Jurkat, Clone E6-1 (cell line): ENCODE data around the gene PYGO2.
A peak's percentile ranks its signal among the peaks of the same experiment; 100 is the strongest.
"Not testable (repeated sequence)": the region's sequence is repeated elsewhere in the genome, so short reads cannot be mapped to it uniquely, and the experiment has no call there.

Source experiments
- DNase-seq: peaks from one replicate; pipeline ENCODE4 v3.0.0-alpha.2; 2011; ENCODE audit warnings: low read depth, low spot score
- H3K4me3 ChIP-seq: 2 replicates; pipeline ENCODE4 v1.5.1; 2011; ENCODE audit warnings: mild to moderate bottlenecking, low read length, control low read depth, moderate library complexity

Gene PYGO2

GRCh38 chr1:154983776-154984466, 22.3 kb upstream of the PYGO2 start:
- H3K4me3 ChIP-seq = peak overlapping the region; percentile 68
- no peak for DNase-seq

DNA sequence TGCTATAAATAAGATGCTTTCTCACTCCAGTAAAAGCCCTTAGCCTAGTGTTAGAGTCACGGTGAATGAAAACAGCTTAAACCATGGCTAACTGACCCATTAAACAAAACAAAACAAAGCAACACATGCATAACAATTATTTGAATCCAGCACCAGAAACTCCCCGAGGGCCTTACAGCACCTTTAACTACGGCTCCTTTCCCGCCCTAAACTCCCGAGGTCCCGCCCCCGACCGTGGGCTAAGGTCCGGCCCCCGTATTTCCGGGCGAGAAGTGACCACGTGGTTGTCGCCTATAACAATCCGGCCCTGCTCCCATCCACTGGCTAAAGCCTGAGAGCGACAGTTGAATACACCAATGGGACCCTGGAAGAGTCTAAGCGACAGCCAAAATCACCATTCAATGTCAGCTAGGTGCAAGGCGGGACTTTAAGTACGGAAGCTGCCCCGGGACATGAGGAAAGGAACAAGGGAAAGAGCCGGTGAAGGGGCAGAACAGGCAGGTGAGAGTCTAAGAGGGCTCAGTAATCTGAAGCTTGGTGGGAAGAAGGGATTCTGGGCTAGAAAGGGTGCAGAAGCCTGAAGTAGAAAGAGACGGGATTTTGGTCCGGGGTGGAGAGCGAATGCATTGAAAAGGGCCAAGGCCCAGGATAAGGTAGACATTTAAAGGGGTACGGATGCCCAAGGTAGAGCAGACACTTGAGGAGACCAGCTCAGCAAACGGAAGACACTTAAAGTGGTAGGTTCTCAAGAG, 21.5 kb upstream of the PYGO2 start, which contains the start of gene FLAD1:
TSS of gene FLAD1 (plus strand) at position 448 of the 752 bp plus-strand sequence. CDS start 351 bp downstream, outside the sequence.
- peak within 1 kb of the TSS; percentile 68 for H3K4me3 ChIP-seq
- peak; percentile 100 for DNase-seq

- no peak for DNase-seq
- peak overlapping the region; percentile 68 for H3K4me3 ChIP-seq
Observed at GRCh38 chr1:154982341-154982740, 20.8 kb upstream of the PYGO2 start.

- H3K4me3 ChIP-seq = no peak overlapping the region
- DNase-seq = no peak
Observed at GRCh38 chr1:154978360-154978759, 16.8 kb upstream of the PYGO2 start.

GRCh38 chr1:154977762-154978161, 16.2 kb upstream of the PYGO2 start:
- not testable (repeated sequence) for H3K4me3 ChIP-seq, DNase-seq

GRCh38 chr1:154975409-154976059, 14.0 kb upstream of the PYGO2 start:
- peak overlapping the region; percentile 80 for H3K4me3 ChIP-seq
- no peak for DNase-seq

- DNase-seq = peak; percentile 95
Observed at GRCh38 chr1:154974808-154975408, 13.3 kb upstream of the PYGO2 start.

GRCh38 chr1:154974102-154974807, 12.7 kb upstream of the PYGO2 start, which contains the start of gene CKS1B:
CKS1B (plus strand) TSS chr1:154974681; CDS start chr1:154974746, 65 bp downstream.
- peak; percentile 100 for DNase-seq
- H3K4me3 ChIP-seq = peak within 1 kb of the TSS; percentile 80

More at GRCh38 chr1:154974808-154975408, 13.3 kb upstream of the PYGO2 start:
- H3K4me3 ChIP-seq = peak overlapping the region; percentile 80

DNA sequence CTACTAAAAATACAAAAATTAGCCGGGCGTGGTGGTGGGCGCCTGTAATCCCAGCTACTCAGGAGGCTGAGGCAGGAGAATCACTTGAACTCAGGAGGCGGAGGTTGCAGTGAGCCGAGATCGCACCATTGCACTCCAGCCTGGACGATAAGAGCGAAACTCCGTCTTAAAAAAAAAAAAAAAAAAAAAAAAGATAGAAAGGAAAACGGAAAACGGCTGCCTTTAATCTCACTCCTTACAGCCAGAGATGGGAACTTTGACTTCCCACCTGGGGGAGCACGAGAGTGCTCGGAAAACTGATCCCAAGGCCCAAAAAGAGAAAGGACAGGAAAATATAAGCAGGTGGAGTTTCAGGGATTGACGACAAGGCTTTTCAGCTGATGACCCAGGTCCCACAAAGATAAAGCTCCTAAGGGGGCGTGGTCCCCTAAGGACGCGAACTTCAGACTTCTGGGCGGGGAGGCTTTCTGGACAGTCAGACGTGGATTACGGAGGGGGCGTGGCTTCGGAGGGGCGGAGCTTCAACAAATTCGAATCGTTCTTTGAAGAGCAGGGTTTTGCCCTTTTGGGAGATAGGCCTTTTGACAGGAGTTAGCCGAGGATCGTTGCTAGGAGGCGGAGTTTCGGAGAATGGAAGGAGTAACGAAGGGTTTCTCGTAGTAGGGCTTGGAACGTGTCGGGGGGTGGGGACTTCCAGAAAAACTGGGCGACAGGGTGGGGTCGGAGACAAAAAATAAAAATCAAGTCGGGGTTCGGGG, 11.9 kb upstream of the PYGO2 start:
- peak overlapping the region; percentile 80 for H3K4me3 ChIP-seq
- peak; percentile 88 for DNase-seq

- no peak for DNase-seq
- peak overlapping the region; percentile 80 for H3K4me3 ChIP-seq
Observed at GRCh38 chr1:154972517-154973343, 11.1 kb upstream of the PYGO2 start.

DNA sequence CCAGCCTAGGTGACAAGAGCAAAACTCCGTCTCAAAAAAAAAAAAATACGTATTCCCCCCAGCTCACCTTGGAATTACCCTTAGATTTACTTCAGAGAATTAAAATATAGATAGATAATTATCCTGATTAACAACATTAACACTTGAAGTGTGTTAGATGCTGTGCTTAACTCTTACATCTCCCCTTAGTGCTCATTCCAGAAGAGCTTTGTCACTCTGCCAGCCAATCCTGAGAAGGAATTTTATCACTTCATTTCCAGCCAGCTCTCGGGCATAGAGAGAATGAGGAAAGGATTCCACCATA, 10.6 kb upstream of the PYGO2 start:
- no peak for DNase-seq
- no peak overlapping the region for H3K4me3 ChIP-seq

GRCh38 chr1:154971341-154971998, 9.9 kb upstream of the PYGO2 start:
- DNase-seq = no peak
- no peak overlapping the region for H3K4me3 ChIP-seq

- no peak for DNase-seq
- H3K4me3 ChIP-seq = no peak within 1 kb of the TSS
Observed at GRCh38 chr1:154970631-154971340, 9.2 kb upstream of the PYGO2 start, which contains the start of gene SHC1. SHC1 (minus strand) TSS chr1:154970747; CDS start chr1:154970526, 221 bp downstream.

- no peak overlapping the region for H3K4me3 ChIP-seq
- no peak for DNase-seq
Observed at GRCh38 chr1:154969860-154970452, 8.4 kb upstream of the PYGO2 start.

DNA sequence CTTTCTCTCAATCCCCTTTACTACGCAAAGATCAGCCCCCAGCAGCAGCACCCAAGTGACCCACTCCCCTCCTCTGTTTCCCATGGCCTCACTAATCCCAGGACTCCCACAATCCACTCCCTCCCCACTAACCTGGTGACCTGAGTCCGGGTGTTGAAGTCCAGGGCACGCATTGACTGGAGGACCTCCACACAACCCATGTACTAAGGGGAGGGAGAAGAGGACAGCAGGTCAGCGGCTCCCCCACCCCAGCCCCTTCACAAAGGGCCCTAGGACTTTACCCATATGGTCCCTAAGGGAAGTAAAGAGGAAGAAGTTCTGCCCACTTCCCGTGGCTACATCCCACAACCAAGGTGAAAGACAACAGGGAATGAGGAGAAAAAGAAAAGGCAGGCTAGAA, 7.7 kb upstream of the PYGO2 start:
- no peak for DNase-seq
- no peak overlapping the region for H3K4me3 ChIP-seq

- no peak overlapping the region for H3K4me3 ChIP-seq
- DNase-seq = no peak
Observed at GRCh38 chr1:154968731-154969130, 7.1 kb upstream of the PYGO2 start.
